OCI-LY1 (cell line): Measurements from ENCODE around the gene PRKD2.

ENCODE experiments used
- H2AFZ ChIP-seq: fragments of 200-600 bp; sonication (generic), shearing (Covaris generic); 2 replicates; pipeline ENCODE4 v1.6.0; 2014; ENCODE audit warnings: antibody characterized with exemption, mild to moderate bottlenecking, low read length
- H3F3A ChIP-seq: fragments of 200-600 bp; sonication (generic), shearing (Covaris generic); 2 replicates; pipeline ENCODE4 v1.6.0; 2014; ENCODE audit warnings: mild to moderate bottlenecking, antibody characterized with exemption, low read length, moderate library complexity; ENCODE audit not compliant: insufficient read depth
- H3K27ac ChIP-seq: fragments of 200-600 bp; sonication (generic); 2 replicates; pipeline ENCODE4 v1.5.1; 2014; ENCODE audit warnings: low read length, mixed run types, mild to moderate bottlenecking, low read depth; ENCODE audit not compliant: poor library complexity, severe bottlenecking
- H3K27me3 ChIP-seq: fragments of 200-600 bp; sonication (generic); 2 replicates; pipeline ENCODE4 v1.6.0; 2014; ENCODE audit warnings: antibody characterized with exemption, mild to moderate bottlenecking, low read length, moderate library complexity; ENCODE audit not compliant: insufficient read depth
- H3K36me3 ChIP-seq: fragments of 200-600 bp; sonication (generic); 2 replicates; pipeline ENCODE4 v1.6.1; 2014; ENCODE audit warnings: mild to moderate bottlenecking, antibody characterized with exemption, low read length, moderate library complexity, mixed read lengths; ENCODE audit not compliant: insufficient read depth
- H3K4me1 ChIP-seq: fragments of 200-600 bp; sonication (generic); 2 replicates; pipeline ENCODE4 v1.5.1; 2014; ENCODE audit warnings: mild to moderate bottlenecking, low read length, moderate library complexity; ENCODE audit not compliant: insufficient read depth, severe bottlenecking
- H3K4me2 ChIP-seq: fragments of 200-600 bp; sonication (generic), shearing (Covaris generic); 2 replicates; pipeline ENCODE4 v1.6.1; 2014; ENCODE audit warnings: low read length
- H3K4me3 ChIP-seq: fragments of 200-600 bp; sonication (generic); 2 replicates; pipeline ENCODE4 v1.5.1; 2014; ENCODE audit warnings: low read length, low read depth, mild to moderate bottlenecking, mixed read lengths; ENCODE audit not compliant: poor library complexity, severe bottlenecking
- H3K79me2 ChIP-seq: fragments of 200-600 bp; shearing (Covaris generic); 2 replicates; pipeline ENCODE4 v1.6.1; 2016; ENCODE audit warnings: mixed run types, low read length, mixed read lengths; ENCODE audit not compliant: insufficient read depth
- H3K9ac ChIP-seq: fragments of 200-600 bp; sonication (generic), shearing (Covaris generic); 2 replicates; pipeline ENCODE4 v1.6.1; 2014; ENCODE audit warnings: mild to moderate bottlenecking, low read length, mixed read lengths
- H3K9me2 ChIP-seq: fragments of 200-600 bp; sonication (generic), shearing (Covaris generic); 2 replicates; pipeline ENCODE4 v1.6.1; 2014; ENCODE audit warnings: low read depth, mild to moderate bottlenecking, low read length, mixed read lengths
- H3K9me3 ChIP-seq: fragments of 200-600 bp; shearing (Covaris generic); 2 replicates; pipeline ENCODE4 v1.6.1; 2014; ENCODE audit warnings: low read length, mixed read lengths
- H4K20me1 ChIP-seq: fragments of 200-600 bp; sonication (generic), shearing (Covaris generic); 2 replicates; pipeline ENCODE4 v1.6.0; 2016; ENCODE audit warnings: mild to moderate bottlenecking, low read length; ENCODE audit not compliant: insufficient read depth
- EZH2 ChIP-seq: fragments of 200-600 bp; sonication (generic), shearing (Covaris generic); IDR thresholded peaks from 2 replicates; pipeline ENCODE4 v1.8.0; 2017; ENCODE audit warnings: borderline replicate concordance, mixed run types, mild to moderate bottlenecking, antibody characterized with exemption, low read length, moderate library complexity, mixed read lengths
- TF ChIP-seq, protein P1 (sequence below): fragments of 200-600 bp; sonication (generic), shearing (Covaris generic); IDR thresholded peaks from 2 replicates; pipeline ENCODE4 v1.5.1; 2017; ENCODE audit warnings: mild to moderate bottlenecking, antibody characterized with exemption, low read length, moderate library complexity, mixed read lengths

Gene PRKD2

DNA sequence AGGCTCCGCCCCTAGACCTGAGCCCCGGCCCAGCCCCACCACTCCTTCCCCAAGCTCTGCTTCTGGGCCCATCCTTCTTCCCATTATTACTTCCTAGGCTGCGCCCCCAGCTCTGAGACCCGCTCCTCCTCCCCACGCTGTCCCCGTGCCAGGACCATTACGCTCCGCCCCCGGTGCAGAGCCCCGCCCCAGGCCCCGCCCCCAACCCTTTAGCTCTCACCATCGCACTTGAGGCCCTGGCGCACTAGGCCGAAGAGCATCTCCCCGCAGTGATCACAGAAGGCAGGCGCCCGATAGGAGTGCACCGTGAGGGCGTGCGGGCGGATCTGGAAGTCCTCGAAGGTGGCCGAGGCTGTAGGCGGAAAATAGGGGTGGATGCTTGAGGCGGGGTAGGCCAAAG is 6.2 kb downstream of the PRKD2 start:
- Histone ChIP-seq H3K4me3 (no peak overlapping the region), H3K4me2 (no peak overlapping the region), H3K79me2 (no peaks in the 10 kb centered on the region), H3K36me3 (peaks cover 42% of the 10 kb centered on the region), H4K20me1 (no peaks in the 10 kb centered on the region), H3K4me1 (peaks cover 17% of the 10 kb centered on the region), H3K9me3 (no peaks in the 10 kb centered on the region), H3F3A (no peaks in the 10 kb centered on the region), H3K27me3 (no peaks in the 10 kb centered on the region), H3K27ac (no peak overlapping the region), H3K9me2 (no peaks in the 10 kb centered on the region), H2AFZ (no peak overlapping the region), H3K9ac (no peak overlapping the region)
- TF ChIP-seq, protein P1, sequence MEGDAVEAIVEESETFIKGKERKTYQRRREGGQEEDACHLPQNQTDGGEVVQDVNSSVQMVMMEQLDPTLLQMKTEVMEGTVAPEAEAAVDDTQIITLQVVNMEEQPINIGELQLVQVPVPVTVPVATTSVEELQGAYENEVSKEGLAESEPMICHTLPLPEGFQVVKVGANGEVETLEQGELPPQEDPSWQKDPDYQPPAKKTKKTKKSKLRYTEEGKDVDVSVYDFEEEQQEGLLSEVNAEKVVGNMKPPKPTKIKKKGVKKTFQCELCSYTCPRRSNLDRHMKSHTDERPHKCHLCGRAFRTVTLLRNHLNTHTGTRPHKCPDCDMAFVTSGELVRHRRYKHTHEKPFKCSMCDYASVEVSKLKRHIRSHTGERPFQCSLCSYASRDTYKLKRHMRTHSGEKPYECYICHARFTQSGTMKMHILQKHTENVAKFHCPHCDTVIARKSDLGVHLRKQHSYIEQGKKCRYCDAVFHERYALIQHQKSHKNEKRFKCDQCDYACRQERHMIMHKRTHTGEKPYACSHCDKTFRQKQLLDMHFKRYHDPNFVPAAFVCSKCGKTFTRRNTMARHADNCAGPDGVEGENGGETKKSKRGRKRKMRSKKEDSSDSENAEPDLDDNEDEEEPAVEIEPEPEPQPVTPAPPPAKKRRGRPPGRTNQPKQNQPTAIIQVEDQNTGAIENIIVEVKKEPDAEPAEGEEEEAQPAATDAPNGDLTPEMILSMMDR = no peak
- TF ChIP-seq EZH2 = no peak

DNA sequence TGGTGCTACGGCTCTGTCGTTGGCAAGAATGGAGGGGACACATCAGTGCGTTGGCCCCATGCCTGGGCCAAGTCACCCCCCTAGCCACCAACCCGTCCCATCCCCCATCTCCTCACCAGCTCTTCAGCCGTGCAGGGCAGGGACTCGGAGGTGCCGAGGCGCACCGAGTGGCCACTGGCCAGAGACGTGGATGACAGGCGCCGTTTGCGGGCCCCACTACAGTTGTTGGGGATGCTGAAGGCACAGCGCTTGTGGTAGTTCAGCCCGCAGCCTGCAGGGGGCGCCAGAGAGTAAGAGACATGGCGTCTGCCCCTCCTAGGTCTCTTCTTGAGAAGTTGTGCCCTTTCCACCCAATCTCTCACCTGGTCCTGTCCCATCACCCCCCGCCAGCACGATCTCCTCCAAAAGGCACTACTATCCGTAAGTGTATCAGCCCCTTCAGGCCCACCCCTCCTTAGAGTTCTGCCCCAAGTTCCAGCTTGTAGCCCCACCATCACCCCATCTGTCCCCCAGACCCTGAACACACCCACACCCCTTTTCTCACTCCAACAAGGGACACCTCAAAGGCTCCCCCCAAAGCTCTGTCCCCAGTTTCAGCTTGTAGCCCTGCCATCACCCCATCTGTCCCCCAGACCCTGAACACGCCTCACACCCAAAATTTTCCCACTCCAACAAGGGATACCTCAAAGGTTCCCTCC is 12.4 kb downstream of the PRKD2 start:
- Histone ChIP-seq H4K20me1 (no peaks in the 10 kb centered on the region), H2AFZ (no peak overlapping the region), H3K4me2 (no peak overlapping the region), H3K9ac (no peak overlapping the region), H3K4me3 (no peak overlapping the region), H3K9me3 (no peaks in the 10 kb centered on the region), H3K36me3 (peaks cover 71% of the 10 kb centered on the region), H3K9me2 (no peaks in the 10 kb centered on the region), H3K79me2 (no peaks in the 10 kb centered on the region), H3K27ac (no peak overlapping the region), H3K27me3 (no peaks in the 10 kb centered on the region), H3F3A (no peaks in the 10 kb centered on the region), H3K4me1 (no peaks in the 10 kb centered on the region)
- TF ChIP-seq, protein P1 = peak; percentile 90
- TF ChIP-seq EZH2 = no peak

GRCh38 chr19:46700704-46701103 is 16.2 kb downstream of the PRKD2 start:
- Histone ChIP-seq H3K4me1 (no peaks in the 10 kb centered on the region), H3F3A (no peaks in the 10 kb centered on the region), H3K9me2 (no peaks in the 10 kb centered on the region), H3K4me3 (no peak overlapping the region), H4K20me1 (no peaks in the 10 kb centered on the region), H3K9me3 (no peaks in the 10 kb centered on the region), H3K27ac (no peak overlapping the region), H3K36me3 (peaks cover 76% of the 10 kb centered on the region), H3K9ac (no peak overlapping the region), H3K27me3 (no peaks in the 10 kb centered on the region), H2AFZ (no peak overlapping the region), H3K4me2 (no peak overlapping the region), H3K79me2 (no peaks in the 10 kb centered on the region)
- TF ChIP-seq, protein P1 = no peak
- no peak for TF ChIP-seq EZH2
